Endodermal cell (in vitro differentiated cells): ENCODE measurements around the gene SPATA32. TPM values are rescaled to one million over a fixed set of nuclear protein-coding genes. Genes with fewer than 3 reads are reported as not detected.
"Not testable (repeated sequence)": the region's sequence is repeated elsewhere in the genome, so short reads cannot be mapped to it uniquely, and the experiment has no call there.

Experiments used
- DNase-seq: peaks from one replicate; pipeline ENCODE4 v3.0.0-alpha.2; 2017
- H3K27ac ChIP-seq: 2 replicates; pipeline ENCODE4 v1.5.1; 2013; ENCODE audit warnings: mild to moderate bottlenecking, low read depth, low read length, moderate library complexity
- H3K27me3 ChIP-seq: 2 replicates; pipeline ENCODE4 v1.6.1; 2013; ENCODE audit warnings: mild to moderate bottlenecking, low read length, moderate library complexity; ENCODE audit not compliant: insufficient read depth, control insufficient read depth, poor library complexity, severe bottlenecking
- H3K36me3 ChIP-seq: 2 replicates; pipeline ENCODE4 v1.7.0; 2013; ENCODE audit warnings: mild to moderate bottlenecking, low read length, moderate library complexity; ENCODE audit not compliant: control insufficient read depth, insufficient read depth
- H3K4me1 ChIP-seq: one replicate; pipeline ENCODE4 v1.7.0; 2013; ENCODE audit warnings: low read length; ENCODE audit not compliant: control insufficient read depth, insufficient read depth
- H3K4me3 ChIP-seq: 2 replicates; pipeline ENCODE4 v1.5.1; 2013; ENCODE audit warnings: mild to moderate bottlenecking, low read length, moderate library complexity
- H3K9ac ChIP-seq: 2 replicates; pipeline ENCODE4 v1.6.1; 2013; ENCODE audit warnings: mild to moderate bottlenecking, low read length, moderate library complexity; ENCODE audit not compliant: poor library complexity, severe bottlenecking; ENCODE audit errors: extremely low read depth
- H3K9me3 ChIP-seq: 2 replicates; pipeline ENCODE4 v1.6.1; 2013; ENCODE audit warnings: mild to moderate bottlenecking, low read length, moderate library complexity; ENCODE audit not compliant: control insufficient read depth
- H3K27ac Mint-ChIP-seq: 2 replicates; pipeline ENCODE4 v1.8.0; 2020; ENCODE audit warnings: mixed read lengths
- H3K27me3 Mint-ChIP-seq: 2 replicates; pipeline ENCODE4 v1.8.0; 2021; ENCODE audit warnings: mild to moderate bottlenecking, mixed read lengths; ENCODE audit not compliant: insufficient read depth
- H3K36me3 Mint-ChIP-seq: 2 replicates; pipeline ENCODE4 v1.8.0; 2020; ENCODE audit warnings: low read depth, mixed read lengths
- H3K4me1 Mint-ChIP-seq: 2 replicates; pipeline ENCODE4 v1.8.0; 2020; ENCODE audit warnings: mixed read lengths
- H3K4me3 Mint-ChIP-seq: 2 replicates; pipeline ENCODE4 v1.8.0; 2020; ENCODE audit warnings: mild to moderate bottlenecking, moderate library complexity, mixed read lengths
- H3K9me3 Mint-ChIP-seq: 2 replicates; pipeline ENCODE4 v1.8.0; 2020; ENCODE audit warnings: mild to moderate bottlenecking, mixed read lengths
- WGBS, 2 experiments: methylation state at CpG; one replicate each; pipeline versions ENCODE4 v1.1.5 to v1.1.7; 2013; ENCODE audit warnings: missing lambda C conversion rate in 2 of 2, mixed read lengths in 1 of 2; ENCODE audit not compliant: insufficient coverage in 1 of 2, insufficient read length in 1 of 2; 5-methylcytosine and 5-hydroxymethylcytosine counted together
- total RNA-seq, 2 donors: library from RNA; stranded (reverse); fragmentation: NEBNext Ultra II Directional in 1 of 2; extraction: Animal tissue kit (Norgen Biotek cat#: 25700) in 1 of 2; gene quantifications; 2 replicates in 1 of 2; 3 replicates in 1 of 2; pipeline ENCODE4 v1.2.1, GENCODE V29; 2021
- TF ChIP-seq, protein P1 (sequence below): fragments of 200-600 bp; sonication (generic); conservative IDR thresholded peaks from 2 replicates; pipeline ENCODE4 v1.5.0; 2021; ENCODE audit warnings: antibody characterized with exemption, mild to moderate bottlenecking

SPATA32 gene
- total RNA-seq, 2 donors from 2014 or later: 0.18 TPM; not detected in 1

DNA sequence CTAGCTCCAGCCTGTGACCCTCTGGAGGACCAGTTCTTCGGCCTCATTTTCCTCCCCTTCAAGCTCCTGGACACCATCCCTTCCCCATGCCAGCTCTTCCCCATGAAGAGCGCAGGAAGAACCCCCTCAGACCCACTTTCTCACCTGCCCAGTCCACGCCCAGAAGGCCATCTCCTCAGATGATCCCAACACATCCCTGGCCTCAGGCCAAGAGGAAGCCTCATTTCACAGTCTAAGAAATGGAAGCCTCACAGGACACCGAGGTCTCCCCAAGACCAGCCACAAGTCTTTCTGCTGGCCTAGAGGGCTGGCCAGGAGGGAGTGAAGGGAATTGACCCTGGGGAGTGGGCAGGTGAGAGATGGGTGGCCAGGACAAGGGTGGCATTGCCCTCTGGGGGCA, 8.0 kb downstream of the SPATA32 start:
- TF ChIP-seq, protein P1, sequence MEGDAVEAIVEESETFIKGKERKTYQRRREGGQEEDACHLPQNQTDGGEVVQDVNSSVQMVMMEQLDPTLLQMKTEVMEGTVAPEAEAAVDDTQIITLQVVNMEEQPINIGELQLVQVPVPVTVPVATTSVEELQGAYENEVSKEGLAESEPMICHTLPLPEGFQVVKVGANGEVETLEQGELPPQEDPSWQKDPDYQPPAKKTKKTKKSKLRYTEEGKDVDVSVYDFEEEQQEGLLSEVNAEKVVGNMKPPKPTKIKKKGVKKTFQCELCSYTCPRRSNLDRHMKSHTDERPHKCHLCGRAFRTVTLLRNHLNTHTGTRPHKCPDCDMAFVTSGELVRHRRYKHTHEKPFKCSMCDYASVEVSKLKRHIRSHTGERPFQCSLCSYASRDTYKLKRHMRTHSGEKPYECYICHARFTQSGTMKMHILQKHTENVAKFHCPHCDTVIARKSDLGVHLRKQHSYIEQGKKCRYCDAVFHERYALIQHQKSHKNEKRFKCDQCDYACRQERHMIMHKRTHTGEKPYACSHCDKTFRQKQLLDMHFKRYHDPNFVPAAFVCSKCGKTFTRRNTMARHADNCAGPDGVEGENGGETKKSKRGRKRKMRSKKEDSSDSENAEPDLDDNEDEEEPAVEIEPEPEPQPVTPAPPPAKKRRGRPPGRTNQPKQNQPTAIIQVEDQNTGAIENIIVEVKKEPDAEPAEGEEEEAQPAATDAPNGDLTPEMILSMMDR: no peak
- H3K27me3 Mint-ChIP-seq: peaks cover 12% of the 10 kb centered on the region
- H3K36me3 Mint-ChIP-seq: peaks cover 9% of the 10 kb centered on the region
- 82 to 96% methylated on average over 3 to 4 of the region's 4 CpGs for WGBS, 2 experiments
- DNase-seq: no peak
- peaks cover 4% of the 10 kb centered on the region for H3K36me3 ChIP-seq
- H3K27ac ChIP-seq: no peak overlapping the region
- no peaks in the 10 kb centered on the region for H3K9me3 ChIP-seq
- H3K27ac Mint-ChIP-seq: no peak overlapping the region
- H3K9ac ChIP-seq: no peak overlapping the region
- H3K9me3 Mint-ChIP-seq: no peaks in the 10 kb centered on the region
- no peak overlapping the region for H3K4me3 Mint-ChIP-seq
- H3K4me1 Mint-ChIP-seq: peaks cover 23% of the 10 kb centered on the region
- no peak overlapping the region for H3K4me3 ChIP-seq
- H3K27me3 ChIP-seq: no peaks in the 10 kb centered on the region
- H3K4me1 ChIP-seq: peaks cover 6% of the 10 kb centered on the region

DNA sequence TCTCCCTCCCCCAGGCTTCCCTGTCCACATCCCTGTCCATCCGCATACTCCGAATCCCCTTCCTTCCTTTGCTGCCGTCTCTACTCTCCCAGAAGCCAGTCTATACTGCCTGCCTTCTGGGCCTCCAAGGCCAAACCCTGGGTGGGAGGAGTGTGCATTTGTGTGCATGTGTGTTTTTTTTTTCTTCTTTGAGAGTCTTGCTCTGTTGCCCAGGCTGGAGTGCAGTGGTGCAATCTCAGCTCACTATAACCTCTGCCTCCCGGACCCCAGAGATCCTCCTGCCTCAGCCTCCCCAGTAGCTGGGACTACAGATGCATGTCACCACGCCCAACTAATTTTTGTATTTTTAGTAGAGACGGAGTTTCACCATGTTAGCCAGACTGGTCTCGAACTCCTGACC, 8.7 kb downstream of the SPATA32 start:
- not testable (repeated sequence) for H3K4me3 Mint-ChIP-seq, H3K36me3 Mint-ChIP-seq, H3K27me3 ChIP-seq, H3K9ac ChIP-seq, H3K9me3 ChIP-seq, H3K27ac Mint-ChIP-seq, H3K36me3 ChIP-seq, H3K4me3 ChIP-seq, H3K27ac ChIP-seq, DNase-seq, H3K4me1 ChIP-seq, H3K9me3 Mint-ChIP-seq
- Mint-ChIP-seq H3K4me1 (peaks cover 28% of the 10 kb centered on the region), H3K27me3 (peaks cover 11% of the 10 kb centered on the region)
- 98 to 100% methylated on average over 4 to 7 of the region's 7 CpGs for WGBS, 2 experiments

DNA sequence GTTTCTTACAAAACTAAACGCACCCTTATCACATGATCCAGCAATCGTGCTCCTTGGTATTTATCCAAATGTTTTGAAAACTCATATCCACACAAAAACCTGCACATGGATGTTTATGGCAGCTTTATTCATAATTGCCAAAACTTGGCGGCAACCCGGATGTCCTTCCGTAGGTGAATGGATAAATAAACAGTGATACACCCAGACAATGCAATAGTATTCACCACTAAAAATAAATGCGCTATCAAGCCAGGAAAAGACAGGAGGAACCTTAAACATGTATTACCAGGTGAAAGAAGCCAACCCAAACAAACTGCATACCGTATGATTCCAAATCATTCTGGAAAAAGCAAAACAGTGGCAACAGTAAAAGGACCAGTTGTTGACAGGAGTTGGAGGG, 10.0 kb downstream of the SPATA32 start:
- no peak for DNase-seq
- Histone ChIP-seq H3K27ac (no peak overlapping the region), H3K4me3 (no peak overlapping the region), H3K9ac (no peak overlapping the region), H3K4me1 (peaks cover 9% of the 10 kb centered on the region), H3K36me3 (peaks cover 4% of the 10 kb centered on the region), H3K27me3 (no peaks in the 10 kb centered on the region), H3K9me3 (no peaks in the 10 kb centered on the region)
- Mint-ChIP-seq H3K4me3 (no peak overlapping the region), H3K27me3 (peaks cover 12% of the 10 kb centered on the region), H3K4me1 (peaks cover 21% of the 10 kb centered on the region), H3K27ac (no peak overlapping the region), H3K36me3 (peaks cover 9% of the 10 kb centered on the region), H3K9me3 (no peaks in the 10 kb centered on the region)
- TF ChIP-seq, protein P1: no peak
- WGBS, 2 experiments: 92% methylated on average over 7 of the region's 7 CpGs
